HepG2 (cell line): Measurements from ENCODE around the gene ADAMTS15. TPM values are rescaled to one million over a fixed set of nuclear protein-coding genes. Genes with fewer than 3 reads are reported as not detected.

ENCODE experiments used
- ATAC-seq: fragments of 200-7000 bp; cut with Tn5 transposase; 3 replicates; pipeline ENCODE4 v1.9.1; 2020; ENCODE audit warnings: mild to moderate bottlenecking, moderate library complexity
- BruUV-seq: library from RNA; stranded (reverse); fragments of 400-500 nt; replicated peaks from 2 replicates; lab custom pipeline; 2021; lab: Mats Ljungman, UMichigan
- CTCF ChIA-PET: fragments of 300-600 bp; formaldehyde crosslinking; extraction: SDS; loops from one replicate; lab custom pipeline; 2021; ENCODE audit warnings: low total read pairs, inconsistent platforms, low intra/inter-chr PET ratio; lab: Yijun Ruan, JAX
- POLR2A ChIA-PET: fragments of 350-600 bp; sonication (Branson Sonifier 250); formaldehyde crosslinking; loops from one replicate; lab custom pipeline; 2020; ENCODE audit warnings: antibody characterized with exemption, inconsistent platforms; lab: Yijun Ruan, JAX
- DNase-seq: peaks from one replicate; pipeline ENCODE4 v3.0.0-alpha.2; 2015; ENCODE audit warnings: low spot score
- FAIRE-seq: peaks from 3 replicates; lab custom pipeline; 2011; peaks lifted over from hg19 to GRCh38; lab: Jason Lieb, UNC
- H2AFZ ChIP-seq: one replicate; pipeline ENCODE4 v1.6.1; 2011; ENCODE audit warnings: low read length, inconsistent platforms
- H3K27ac ChIP-seq: fragments of 300-600 bp; 3 replicates; pipeline ENCODE4 v1.8.0; 2011; ENCODE audit warnings: mixed run types, mild to moderate bottlenecking, mixed read lengths, low read length, inconsistent platforms; ENCODE audit not compliant: insufficient read depth; ENCODE audit errors: extremely low read length
- H3K27me3 ChIP-seq, 2 experiments: fragments of 200-600 bp in 1 of 2; 2 replicates in 1 of 2; 3 replicates in 1 of 2; pipeline versions ENCODE4 v1.6.0 to v1.8.0; 2011; ENCODE audit warnings: low read length in 2 of 2, mild to moderate bottlenecking in 2 of 2, moderate library complexity in 2 of 2, inconsistent platforms in 1 of 2; ENCODE audit not compliant: insufficient read depth in 2 of 2, control insufficient read depth in 1 of 2
- H3K36me3 ChIP-seq, 2 experiments: fragments of 200-600 bp in 1 of 2; replicated peaks in 1 of 2; 2 replicates in 1 of 2; 3 replicates in 1 of 2; pipeline versions ENCODE4 v1.5.1 to v1.8.0; 2011; ENCODE audit warnings: low read length in 2 of 2, inconsistent platforms in 1 of 2; ENCODE audit not compliant: insufficient read depth in 2 of 2, control insufficient read depth in 1 of 2
- H3K4me1 ChIP-seq: 2 replicates; pipeline ENCODE4 v1.5.1; 2012; ENCODE audit warnings: low read length, inconsistent platforms; ENCODE audit not compliant: insufficient read depth
- H3K4me2 ChIP-seq: 2 replicates; pipeline ENCODE4 v1.6.0; 2011; ENCODE audit warnings: low read depth, low read length, inconsistent platforms
- H3K4me3 ChIP-seq, 3 experiments: fragments of 200-600 bp in 1 of 3; sonication (generic), shearing (Covaris generic) in 1 of 3; replicated peaks in 1 of 3; 2 replicates each; pipeline ENCODE4 v1.5.1; 2011 to 2016; ENCODE audit warnings: low read length in 3 of 3, inconsistent platforms in 2 of 3, low read depth in 2 of 3, mild to moderate bottlenecking in 2 of 3, control low read depth in 1 of 3, mixed read lengths in 1 of 3; ENCODE audit not compliant: insufficient read depth in 1 of 3
- H3K79me2 ChIP-seq: one replicate; pipeline ENCODE4 v1.6.1; 2011; ENCODE audit warnings: low read length, inconsistent platforms; ENCODE audit not compliant: insufficient read depth
- H3K9ac ChIP-seq: 2 replicates; pipeline ENCODE4 v1.6.0; 2011; ENCODE audit warnings: mild to moderate bottlenecking, low read depth, low read length, inconsistent platforms; ENCODE audit not compliant: insufficient read depth
- H3K9me3 ChIP-seq: 2 replicates; pipeline ENCODE4 v1.5.1; 2012; ENCODE audit warnings: mild to moderate bottlenecking, low read length
- H4K20me1 ChIP-seq: 2 replicates; pipeline ENCODE4 v1.6.0; 2011; ENCODE audit warnings: inconsistent platforms, mild to moderate bottlenecking, low read length, moderate library complexity; ENCODE audit not compliant: insufficient read depth
- AGO1 ChIP-seq: fragments of 200-400 bp; formaldehyde crosslinking; IDR thresholded peaks from 2 replicates; pipeline ENCODE4 v1.6.1; 2017; ENCODE audit warnings: mild to moderate bottlenecking, low read depth, low read length, moderate library complexity; ENCODE audit not compliant: poor library complexity, severe bottlenecking
- ATF7 ChIP-seq, 2 experiments: fragments of 450-650 bp in 1 of 2; sonication (generic) in 1 of 2; formaldehyde crosslinking in 1 of 2; IDR thresholded peaks; 2 replicates each; pipeline versions ENCODE4 v1.4.0 to v1.6.1; 2016 to 2020; ENCODE audit warnings: antibody characterized with exemption in 1 of 2, mild to moderate bottlenecking in 1 of 2, missing genetic modification reagents in 1 of 2
- BORCS8-MEF2B ChIP-seq: sonication (generic); formaldehyde crosslinking; IDR thresholded peaks from 2 replicates; pipeline ENCODE4 v1.8.0; 2022; ENCODE audit warnings: mild to moderate bottlenecking, missing genetic modification reagents
- FLYWCH1 ChIP-seq: sonication (generic); formaldehyde crosslinking; IDR thresholded peaks from 2 replicates; pipeline ENCODE4 v1.8.1; 2023; ENCODE audit warnings: mild to moderate bottlenecking, missing genetic modification reagents
- IRX3 ChIP-seq: sonication (generic); formaldehyde crosslinking; IDR thresholded peaks from 2 replicates; pipeline ENCODE4 v1.8.1; 2023; ENCODE audit warnings: mild to moderate bottlenecking, low read depth, missing genetic modification reagents, borderline replicate concordance
- KLF11 ChIP-seq: IDR thresholded peaks from 2 replicates; pipeline ENCODE4 v1.6.1; 2016; ENCODE audit warnings: missing compliant biosample characterization
- KLF9 ChIP-seq: IDR thresholded peaks from 2 replicates; pipeline ENCODE4 v1.6.1; 2016; ENCODE audit warnings: low read depth
- MIER3 ChIP-seq: IDR thresholded peaks from 2 replicates; pipeline ENCODE4 v1.6.1; 2016; ENCODE audit warnings: missing compliant biosample characterization, borderline replicate concordance
- PRDM15 ChIP-seq: sonication (generic); formaldehyde crosslinking; IDR thresholded peaks from 2 replicates; pipeline ENCODE4 v1.4.0; 2020; ENCODE audit warnings: missing genetic modification reagents
- ZFX ChIP-seq: sonication (generic); formaldehyde crosslinking; IDR thresholded peaks from 2 replicates; pipeline ENCODE4 v1.4.0; 2020; ENCODE audit warnings: mild to moderate bottlenecking, low read depth, missing genetic modification reagents, moderate library complexity
- ZFY ChIP-seq: sonication (generic); formaldehyde crosslinking; IDR thresholded peaks from 2 replicates; pipeline ENCODE4 v1.4.0; 2020; ENCODE audit warnings: missing genetic modification reagents
- ZKSCAN5 ChIP-seq: sonication (generic); formaldehyde crosslinking; IDR thresholded peaks from 2 replicates; pipeline ENCODE4 v1.5.1; 2020; ENCODE audit warnings: mild to moderate bottlenecking, missing genetic modification reagents
- ZMAT5 ChIP-seq: sonication (generic); formaldehyde crosslinking; IDR thresholded peaks from 2 replicates; pipeline ENCODE4 v1.5.0; 2020; ENCODE audit warnings: mild to moderate bottlenecking, low read depth, missing genetic modification reagents, borderline replicate concordance
- ZMYM4 ChIP-seq: sonication (generic); formaldehyde crosslinking; IDR thresholded peaks from 2 replicates; pipeline ENCODE4 v1.8.1; 2023; ENCODE audit warnings: mild to moderate bottlenecking, missing genetic modification reagents
- ZNF138 ChIP-seq: sonication (generic); formaldehyde crosslinking; IDR thresholded peaks from 2 replicates; pipeline ENCODE4 v1.5.0; 2020; ENCODE audit warnings: mild to moderate bottlenecking, low read depth, missing genetic modification reagents
- ZNF264 ChIP-seq: sonication (generic); formaldehyde crosslinking; IDR thresholded peaks from 2 replicates; pipeline ENCODE4 v1.4.0; 2020; ENCODE audit warnings: missing genetic modification reagents
- ZNF34 ChIP-seq: sonication (generic); formaldehyde crosslinking; IDR thresholded peaks from 2 replicates; pipeline ENCODE4 v1.4.0; 2020; ENCODE audit warnings: mild to moderate bottlenecking, missing genetic modification reagents, borderline replicate concordance
- ZNF512 ChIP-seq: sonication (generic); formaldehyde crosslinking; IDR thresholded peaks from 2 replicates; pipeline ENCODE4 v1.4.0; 2020; ENCODE audit warnings: mild to moderate bottlenecking, missing genetic modification reagents
- ZNF546 ChIP-seq: sonication (generic); formaldehyde crosslinking; conservative IDR thresholded peaks from 2 replicates; pipeline ENCODE4 v1.8.1; 2023; ENCODE audit warnings: mild to moderate bottlenecking, missing genetic modification reagents
- ZNF678 ChIP-seq: sonication (generic); formaldehyde crosslinking; IDR thresholded peaks from 2 replicates; pipeline ENCODE4 v1.4.0; 2020; ENCODE audit warnings: mild to moderate bottlenecking, missing genetic modification reagents
- WGBS: methylation state at CpG from one replicate; pipeline ENCODE4 v1.1.6; 2017; ENCODE audit warnings: low lambda C conversion rate; 5-methylcytosine and 5-hydroxymethylcytosine counted together
- in situ Hi-C: cut with HindIII; loops from 2 replicates; pipeline ENCODE4 v1.10.0; 2017; ENCODE audit warnings: low pct_unique_long_range_greater_than_20kb; ENCODE audit not compliant: extremely low pct_ligation_motif_present
- intact Hi-C: fragments of 100-400 bp; cut with micrococcal nuclease; formaldehyde crosslinking; loops from one replicate; pipeline ENCODE4 v1.10.0; 2022; ENCODE audit not compliant: unreplicated experiment
- polyA plus RNA-seq, 8 experiments: library from polyadenylated mRNA; depleted of rRNA in 3 of 8; stranded (reverse) in 7 of 8; unstranded in 1 of 8; fragments of >200 nt; fragmentation: Illumina TruSeq in 4 of 8; extraction: Trizol in 4 of 8; gene quantifications; 2 replicates each; pipeline versions ENCODE4 v1.2.1 to v1.2.3, GENCODE V29; 2011 to 2016; ENCODE audit warnings: low read depth in 4 of 8, missing spikeins in 1 of 8, mixed read lengths in 1 of 8; ENCODE audit not compliant: insufficient read depth in 1 of 8
- total RNA-seq, 5 experiments: library from RNA; depleted of rRNA; stranded (reverse); fragments of >200 nt; fragmentation: Illumina TruSeq; extraction: Trizol; gene quantifications; 2 replicates each; pipeline ENCODE4 v1.2.3, GENCODE V29; 2016; ENCODE audit warnings: low read depth in 1 of 5

Gene ADAMTS15
- total and polyA plus RNA-seq, 2 of the 13 experiments (the other 11 are each of a cell fraction or from before 2014, with no cell fraction given) = 0.01 to 0.02 TPM

- no peak for DNase-seq
- intact Hi-C loops = no loop called here
- WGBS = 22% methylated on average over 6 of the region's 6 CpGs
Measured at GRCh38 chr11:130451231-130452019, 3.0 kb downstream of the ADAMTS15 start.

More at GRCh38 chr11:130451231-130452019, 3.0 kb downstream of the ADAMTS15 start:
- peaks cover 4 to 53% of the 10 kb centered on the region in 2 experiments; a peak in 3 of 5 replicates for H3K27me3 ChIP-seq
- H3K4me3 ChIP-seq = no peak overlapping the region
- no peak for ATAC-seq
- no peaks in the 10 kb centered on the region for H4K20me1 ChIP-seq
- CTCF ChIA-PET = no interaction called here
- TF ChIP-seq AGO1 (no peak), BORCS8-MEF2B (CRISPR knock-in tag) (no peak), ZNF546 (no peak), ZNF264 (no peak), ATF7 (IDR thresholded peaks at IDR 0.05) (no peak), ATF7 (CRISPR knock-in tag; IDR thresholded peaks at IDR 0.05) (no peak), ZNF138 (CRISPR knock-in tag) (no peak), ZNF678 (no peak), IRX3 (CRISPR knock-in tag) (no peak), KLF11 (no peak), PRDM15 (no peak), ZNF512 (CRISPR knock-in tag) (no peak), FLYWCH1 (CRISPR knock-in tag) (no peak), ZMAT5 (no peak), ZMYM4 (CRISPR knock-in tag) (no peak), ZFX (CRISPR knock-in tag) (no peak), KLF9 (CRISPR knock-in tag) (no peak), MIER3 (CRISPR knock-in tag) (no peak), ZNF34 (CRISPR knock-in tag) (no peak), ZFY (CRISPR knock-in tag) (no peak), ZKSCAN5 (no peak)
- TF ChIP-seq, all 625 proteins: peak for 0
- H3K79me2 ChIP-seq = no peaks in the 10 kb centered on the region
- H3K9ac ChIP-seq = no peak overlapping the region
- POLR2A ChIA-PET = no interaction called here
- H3K9me3 ChIP-seq = no peaks in the 10 kb centered on the region
- H3K4me2 ChIP-seq = no peak overlapping the region
- no peak overlapping the region for H3K27ac ChIP-seq
- no peak for FAIRE-seq
- in situ Hi-C loops = no loop called here
- H2AFZ ChIP-seq = no peak overlapping the region
- no TSS peak for BruUV-seq
- H3K36me3 ChIP-seq = no peaks in the 10 kb centered on the region
- H3K4me1 ChIP-seq = no peaks in the 10 kb centered on the region
